ENCODE data around the gene POMZP3.
"Not testable (repeated sequence)": the region's sequence is repeated elsewhere in the genome, so short reads cannot be mapped to it uniquely, and the experiment has no call there.

- TF ChIP-seq CTCF (conservative IDR thresholded peaks at IDR 0.05; ENCODE audit: low read length); EZH2phosphoT487 (IDR thresholded peaks at IDR 0.05; ENCODE audit: borderline replicate concordance, low read depth, low read length): not testable (repeated sequence)
Measured at GRCh38 chr7:76575919-76576655, 51.0 kb downstream of the POMZP3 start.

Measured in OCI-LY7 (cell line).